ENCODE data around the gene FFAR2.

DNA sequence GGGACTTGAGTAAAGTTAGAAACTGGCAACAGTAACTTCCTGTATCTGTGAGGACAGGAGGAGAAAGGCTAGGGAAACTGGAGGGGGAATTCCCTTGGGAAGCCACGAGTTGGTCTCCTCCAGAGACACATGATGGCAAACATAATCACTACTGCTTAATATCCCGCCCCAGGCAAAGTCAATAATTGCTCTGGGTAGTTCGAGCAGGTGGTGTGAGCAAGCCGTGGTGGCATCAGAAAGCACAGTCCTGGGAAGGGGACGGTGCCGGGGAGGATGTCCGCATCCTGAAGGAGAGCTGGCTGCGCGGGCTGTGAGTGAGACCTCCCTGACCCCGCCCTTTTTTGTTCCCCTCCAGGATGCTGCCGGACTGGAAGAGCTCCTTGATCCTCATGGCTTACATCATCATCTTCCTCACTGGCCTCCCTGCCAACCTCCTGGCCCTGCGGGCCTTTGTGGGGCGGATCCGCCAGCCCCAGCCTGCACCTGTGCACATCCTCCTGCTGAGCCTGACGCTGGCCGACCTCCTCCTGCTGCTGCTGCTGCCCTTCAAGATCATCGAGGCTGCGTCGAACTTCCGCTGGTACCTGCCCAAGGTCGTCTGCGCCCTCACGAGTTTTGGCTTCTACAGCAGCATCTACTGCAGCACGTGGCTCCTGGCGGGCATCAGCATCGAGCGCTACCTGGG lies 1.4 kb downstream of the FFAR2 start:
- TF ChIP-seq, protein P1, sequence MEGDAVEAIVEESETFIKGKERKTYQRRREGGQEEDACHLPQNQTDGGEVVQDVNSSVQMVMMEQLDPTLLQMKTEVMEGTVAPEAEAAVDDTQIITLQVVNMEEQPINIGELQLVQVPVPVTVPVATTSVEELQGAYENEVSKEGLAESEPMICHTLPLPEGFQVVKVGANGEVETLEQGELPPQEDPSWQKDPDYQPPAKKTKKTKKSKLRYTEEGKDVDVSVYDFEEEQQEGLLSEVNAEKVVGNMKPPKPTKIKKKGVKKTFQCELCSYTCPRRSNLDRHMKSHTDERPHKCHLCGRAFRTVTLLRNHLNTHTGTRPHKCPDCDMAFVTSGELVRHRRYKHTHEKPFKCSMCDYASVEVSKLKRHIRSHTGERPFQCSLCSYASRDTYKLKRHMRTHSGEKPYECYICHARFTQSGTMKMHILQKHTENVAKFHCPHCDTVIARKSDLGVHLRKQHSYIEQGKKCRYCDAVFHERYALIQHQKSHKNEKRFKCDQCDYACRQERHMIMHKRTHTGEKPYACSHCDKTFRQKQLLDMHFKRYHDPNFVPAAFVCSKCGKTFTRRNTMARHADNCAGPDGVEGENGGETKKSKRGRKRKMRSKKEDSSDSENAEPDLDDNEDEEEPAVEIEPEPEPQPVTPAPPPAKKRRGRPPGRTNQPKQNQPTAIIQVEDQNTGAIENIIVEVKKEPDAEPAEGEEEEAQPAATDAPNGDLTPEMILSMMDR (IDR thresholded peaks at IDR 0.05 in 8 of 11, conservative IDR thresholded peaks at IDR 0.05 in 3 of 11), result no peak
- no peak for TF ChIP-seq POLR2A (IDR thresholded peaks at IDR 0.05)
- TF ChIP-seq POLR2AphosphoS5 (IDR thresholded peaks at IDR 0.05), result no peak

Data from spleen (tissue), 7 donors.